ENCODE measurements around the gene TCL1B.

Gene TCL1B

DNA sequence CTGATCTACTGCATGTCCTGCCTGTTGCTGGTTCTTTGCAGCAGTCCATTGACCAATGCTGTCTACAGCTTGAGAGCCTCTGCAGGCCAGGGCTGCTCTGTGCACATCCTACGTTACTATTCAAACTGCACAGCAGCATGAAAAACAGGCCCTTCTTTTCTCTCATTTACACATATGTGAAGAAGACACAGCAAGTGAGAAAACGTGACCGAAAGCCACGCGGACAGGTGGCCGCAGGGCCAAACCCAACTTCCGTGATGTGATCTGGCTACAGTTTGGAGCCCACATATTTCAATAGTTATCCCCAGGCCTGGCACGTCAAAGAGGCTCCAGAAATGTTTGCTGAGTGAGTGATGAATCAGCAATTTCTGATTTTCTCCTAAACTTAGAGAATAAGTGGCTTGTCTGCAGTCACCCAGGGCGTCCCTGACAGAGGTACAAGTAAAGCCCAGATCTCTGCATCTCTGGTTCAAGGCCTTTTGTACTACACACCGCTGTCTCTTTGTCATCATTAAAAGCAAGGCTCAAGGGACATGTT is 17.9 kb upstream of the TCL1B start:
- no peak for DNase-seq

DNA sequence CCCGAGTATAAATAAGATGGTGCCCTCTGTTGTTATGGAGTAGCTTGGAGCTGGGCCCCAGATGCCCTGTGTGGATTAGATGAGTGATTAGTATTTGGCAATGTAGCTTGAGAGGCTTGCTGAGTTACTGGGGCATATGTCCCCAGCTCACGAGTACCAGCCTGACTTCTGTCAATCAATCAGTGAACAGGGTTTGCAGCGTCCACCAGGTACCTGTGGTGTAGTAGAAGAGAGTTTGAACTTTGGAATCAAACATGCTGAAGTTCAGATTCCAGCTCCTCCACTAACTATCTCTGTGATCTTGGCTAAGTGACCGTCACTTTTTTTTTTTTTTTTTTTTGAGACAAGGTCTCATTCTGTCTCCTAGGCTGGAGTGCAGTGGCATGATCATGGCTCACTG is 11.6 kb upstream of the TCL1B start:
- no peak for DNase-seq

DNA sequence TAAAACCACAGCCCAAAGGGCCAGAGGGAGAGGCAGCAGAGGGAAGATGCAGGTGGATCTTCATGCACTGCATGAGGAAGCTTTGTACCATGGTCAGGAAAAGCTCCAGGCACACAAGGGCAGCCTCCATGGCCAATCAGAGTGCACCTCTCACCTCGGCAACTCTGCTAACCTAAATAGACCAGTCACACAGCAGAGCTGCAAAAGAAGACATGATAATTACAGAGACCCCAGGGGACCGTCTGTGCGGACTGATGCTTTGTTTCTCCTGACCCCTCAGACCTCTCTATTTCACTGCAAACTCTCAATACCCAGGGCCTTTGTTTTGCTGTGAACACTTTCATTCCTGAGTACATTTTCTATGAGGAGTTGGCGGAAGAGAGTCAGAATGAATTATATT is 10.7 kb upstream of the TCL1B start:
- no peak for DNase-seq

DNA sequence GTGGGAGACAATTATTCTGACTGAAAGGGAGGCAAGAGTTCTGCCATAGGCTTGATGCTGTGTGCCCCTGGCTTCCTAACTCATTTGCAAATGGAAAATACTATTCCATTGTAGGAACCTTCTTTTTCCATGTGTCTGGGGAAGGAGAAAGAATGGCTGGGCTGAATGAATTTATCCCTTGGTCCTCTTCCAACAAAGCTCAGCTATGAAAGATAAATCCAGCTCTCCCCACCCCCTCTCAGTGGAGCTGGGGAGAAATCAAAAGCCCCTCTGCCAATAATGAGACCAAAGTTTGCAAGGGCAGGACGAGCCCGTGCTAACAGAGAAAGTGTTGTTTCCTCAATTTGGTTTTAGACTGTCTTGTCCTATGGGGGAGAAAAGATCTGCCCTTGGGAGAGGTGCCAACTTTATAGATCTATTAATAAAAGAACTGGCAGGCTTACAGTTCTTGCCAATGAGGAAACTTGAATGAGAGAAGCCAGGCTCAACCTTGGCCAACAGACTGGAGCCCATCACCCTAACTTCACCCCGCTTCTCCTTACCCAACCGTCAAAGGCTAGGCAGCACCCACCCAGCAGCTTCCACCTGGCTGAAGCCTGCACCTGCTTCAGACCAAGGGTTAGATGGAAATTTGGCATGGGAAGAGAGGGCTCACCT is 8.9 kb upstream of the TCL1B start:
- DNase-seq, result no peak

DNA sequence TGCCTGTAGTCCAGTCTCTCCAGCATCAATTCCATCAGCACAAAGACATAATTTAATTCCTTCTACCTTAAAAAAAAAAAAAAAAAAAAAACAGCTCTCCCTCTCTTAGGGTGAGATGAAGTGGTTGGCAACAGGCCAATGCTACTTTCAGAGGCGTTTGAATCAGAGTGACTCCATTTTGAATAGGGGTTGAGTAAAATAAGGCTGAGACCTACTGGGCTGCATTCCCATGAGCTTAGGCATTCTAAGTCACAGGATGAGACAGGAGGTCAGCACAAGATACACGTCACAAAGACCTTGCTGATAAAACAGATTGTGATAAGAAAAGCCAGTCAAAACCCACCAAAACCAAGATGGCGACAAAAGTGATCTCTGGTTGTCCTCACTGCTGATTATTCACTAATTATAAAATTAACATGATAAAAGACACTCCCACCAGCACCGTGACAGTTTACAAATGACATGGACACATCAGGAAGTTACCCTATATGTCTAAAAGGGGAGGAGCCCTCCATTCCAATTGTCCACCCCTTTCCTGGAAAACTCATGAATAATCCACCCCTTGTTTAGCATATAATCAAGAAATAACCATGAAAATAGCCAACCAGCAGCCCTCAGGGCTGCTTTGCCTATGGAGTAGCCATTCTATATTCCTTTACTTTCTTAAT is 6.9 kb upstream of the TCL1B start:
- peak; percentile 72 for DNase-seq

DNA sequence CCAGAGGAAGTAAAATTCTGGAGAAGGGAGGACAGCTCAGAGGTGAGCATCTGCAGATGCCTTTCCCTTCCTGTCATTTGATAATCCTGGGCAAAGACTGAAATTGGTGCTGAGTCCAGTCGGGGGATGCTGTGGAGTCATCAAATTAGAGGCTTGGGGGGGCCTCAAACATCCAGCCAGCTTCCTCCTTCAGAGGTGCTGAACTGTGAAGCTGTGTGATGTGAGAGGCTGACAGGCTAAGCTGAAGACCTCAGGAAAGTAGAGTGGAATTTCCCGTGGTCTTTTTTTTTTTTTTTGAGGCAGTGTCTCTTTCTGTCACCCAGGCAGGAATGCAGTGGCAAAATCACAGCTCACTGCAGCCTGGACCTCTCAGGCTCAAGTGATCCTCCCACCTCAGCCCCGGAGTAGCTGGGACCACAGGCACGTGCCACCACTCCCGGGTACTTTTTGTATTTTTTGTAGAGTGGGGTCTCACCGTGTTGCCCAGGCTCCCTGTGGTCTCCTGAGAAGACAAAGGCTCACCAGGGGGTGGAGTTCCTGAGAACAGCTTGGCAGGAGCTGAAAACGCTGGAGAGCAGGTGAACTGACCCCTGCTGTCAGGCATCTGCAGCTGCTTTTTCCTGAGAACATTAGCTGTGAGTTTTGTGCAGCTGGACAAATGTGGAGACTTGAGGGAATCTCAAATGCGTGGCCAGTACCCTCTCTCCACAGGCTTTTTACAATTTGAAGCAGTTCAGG is 6.1 kb upstream of the TCL1B start:
- peak; percentile 51 for DNase-seq

DNA sequence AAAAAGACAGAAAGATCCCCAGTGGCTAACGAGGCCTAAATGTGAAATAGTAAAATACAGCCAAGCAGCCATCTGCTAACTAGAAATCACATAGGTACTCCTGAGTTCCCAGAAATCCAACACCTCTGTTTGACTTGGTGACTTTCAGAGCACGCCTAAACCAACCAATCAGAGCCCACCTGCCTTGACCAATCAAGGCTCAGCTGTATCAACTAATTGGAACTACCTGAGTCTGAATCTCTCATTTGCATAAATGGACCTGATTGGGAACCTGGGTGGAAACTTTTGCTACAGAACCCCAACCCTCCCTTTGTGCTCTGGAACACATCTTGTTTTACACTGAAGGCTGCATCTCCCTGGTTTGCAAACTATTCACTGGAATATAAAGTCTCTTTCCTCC is 5.1 kb upstream of the TCL1B start:
- no peak for DNase-seq

DNA sequence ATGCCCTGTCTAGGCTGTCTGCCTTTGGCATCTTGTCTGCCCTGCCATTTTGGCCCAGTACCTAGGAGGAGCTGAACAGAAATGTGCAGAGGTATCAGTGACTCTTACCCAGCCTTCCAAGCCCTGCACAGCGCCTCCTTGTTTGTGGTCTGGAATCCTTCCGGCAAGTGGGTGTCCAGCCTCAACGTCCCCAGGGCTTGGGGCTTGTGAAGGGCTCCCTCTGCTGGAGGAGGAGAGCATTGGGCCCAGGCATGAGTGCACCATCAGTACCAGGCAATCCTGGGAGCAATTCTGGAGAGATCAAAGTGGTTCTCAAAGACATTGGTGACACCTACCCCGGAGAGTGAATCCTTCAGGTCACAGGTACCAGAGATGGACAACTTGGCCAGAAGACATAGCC is 2.4 kb upstream of the TCL1B start:
- no peak for DNase-seq

DNA sequence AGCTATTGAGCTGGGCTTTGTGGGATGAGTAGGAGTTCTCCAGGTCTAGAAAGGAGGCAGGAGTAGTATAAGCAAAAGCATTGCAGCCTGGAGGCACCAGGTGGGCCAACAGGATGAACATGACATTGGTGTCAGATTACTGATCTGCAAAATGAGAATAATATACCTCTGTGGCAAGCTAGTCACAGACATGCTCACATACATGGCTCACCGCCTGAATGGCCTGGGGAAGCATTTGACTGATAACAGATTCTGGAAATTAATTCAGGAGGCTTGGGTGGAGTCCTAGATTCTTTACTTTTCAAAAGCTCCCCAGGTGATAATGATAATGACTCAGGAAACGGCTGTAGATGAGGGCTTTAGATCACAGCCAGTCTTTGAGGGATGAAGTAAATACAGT is 709 bp downstream of the TCL1B start:
- no peak for DNase-seq

DNA sequence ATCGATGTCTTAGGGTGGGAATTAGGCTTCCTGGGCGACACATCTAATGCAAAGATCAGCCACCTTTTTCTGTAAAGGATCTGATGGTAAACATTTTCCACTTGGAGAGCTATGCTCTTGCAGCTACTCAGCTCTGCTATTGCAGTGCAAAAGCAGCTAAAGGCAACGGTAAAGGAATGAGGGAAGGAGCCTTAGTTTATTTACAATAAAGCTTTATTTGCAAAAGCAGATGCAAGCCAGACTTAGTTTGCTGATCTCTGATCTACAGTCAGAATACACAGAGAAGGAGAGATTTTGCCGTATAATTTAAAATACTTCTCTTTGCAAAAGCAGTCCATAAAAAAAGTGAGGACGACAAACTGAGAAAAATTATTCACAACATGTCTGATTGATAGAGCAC is 3.2 kb downstream of the TCL1B start:
- DNase-seq, result no peak

DNA sequence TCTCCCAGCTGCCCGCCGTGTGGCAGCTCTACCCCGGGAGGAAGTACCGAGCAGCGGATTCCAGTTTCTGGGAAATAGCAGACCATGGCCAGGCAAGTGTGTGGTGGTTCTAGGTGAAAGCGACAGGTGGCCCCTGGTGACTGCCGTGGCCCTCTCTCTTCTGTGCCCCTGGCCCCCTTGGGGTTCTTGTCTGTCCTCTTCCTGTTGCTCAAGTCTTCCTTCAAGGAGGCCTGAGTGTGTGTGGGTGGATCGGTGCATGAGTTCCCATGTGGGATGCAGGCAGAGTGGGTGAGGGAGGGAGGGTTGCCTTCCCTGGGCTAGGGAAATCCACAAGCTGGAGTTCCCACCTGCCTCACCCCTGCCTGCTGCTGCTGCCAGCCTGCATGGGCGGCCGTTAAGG is 4.6 kb downstream of the TCL1B start:
- no peak for DNase-seq

DNA sequence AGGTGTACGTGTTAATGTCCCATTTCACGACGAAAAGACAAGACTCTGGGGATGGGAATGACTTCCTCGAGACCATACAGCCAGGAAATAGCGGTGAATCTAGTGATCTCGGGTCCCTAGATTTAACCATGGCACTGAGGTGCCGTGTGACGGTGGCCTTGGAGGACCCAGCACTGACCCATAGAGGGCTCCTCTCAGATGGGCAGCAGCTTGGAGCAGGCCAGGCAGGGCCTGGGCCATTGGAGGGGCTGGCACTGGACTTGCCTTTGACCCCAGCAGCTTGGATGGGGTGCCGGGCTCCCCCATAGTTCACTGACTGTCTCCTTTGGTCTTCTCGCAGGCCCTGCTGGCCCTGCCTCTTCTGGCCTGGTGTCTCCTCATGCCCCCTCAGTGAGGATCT is 5.4 kb downstream of the TCL1B start:
- no peak for DNase-seq

DNA sequence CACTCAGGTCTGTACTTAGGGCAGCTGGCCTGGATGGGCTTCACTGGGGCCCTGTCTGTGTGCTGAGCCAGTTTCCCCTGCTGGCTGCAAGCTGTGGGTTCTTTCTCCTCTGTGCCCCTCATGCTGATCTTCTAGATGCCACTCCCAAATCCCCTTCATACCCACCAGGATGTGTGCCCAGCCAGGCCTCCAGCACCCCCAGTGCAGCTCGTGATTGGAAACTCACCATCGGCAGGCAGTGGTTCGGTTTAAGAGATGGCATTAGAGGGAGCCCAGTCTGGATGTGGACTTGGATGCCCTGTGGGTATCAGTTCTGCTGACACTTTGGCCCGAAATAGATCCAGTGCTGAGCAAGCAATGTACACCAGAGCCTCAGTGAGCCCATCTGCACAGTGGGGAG is 5.9 kb downstream of the TCL1B start:
- DNase-seq, result no peak

DNA sequence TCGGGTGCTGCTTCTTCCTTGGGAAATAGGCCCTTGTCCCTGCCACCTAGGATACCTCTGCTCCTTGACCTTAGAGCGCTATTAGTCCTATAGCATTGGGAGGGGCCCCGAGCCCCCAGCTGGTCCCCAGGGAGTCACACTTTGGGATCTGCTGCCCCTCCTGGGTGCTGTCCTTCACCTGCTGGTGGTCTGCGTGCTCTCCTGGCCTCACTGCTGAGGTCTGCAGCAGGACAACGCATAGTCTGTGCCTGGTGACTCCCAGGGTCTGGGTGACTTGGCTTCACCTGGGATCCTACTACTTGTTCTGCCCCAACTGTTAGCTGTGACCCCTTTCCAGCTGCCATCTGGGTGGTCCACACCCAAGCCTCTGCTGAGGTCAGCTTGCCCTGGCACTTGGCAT is 8.8 kb downstream of the TCL1B start:
- DNase-seq, result no peak

DNA sequence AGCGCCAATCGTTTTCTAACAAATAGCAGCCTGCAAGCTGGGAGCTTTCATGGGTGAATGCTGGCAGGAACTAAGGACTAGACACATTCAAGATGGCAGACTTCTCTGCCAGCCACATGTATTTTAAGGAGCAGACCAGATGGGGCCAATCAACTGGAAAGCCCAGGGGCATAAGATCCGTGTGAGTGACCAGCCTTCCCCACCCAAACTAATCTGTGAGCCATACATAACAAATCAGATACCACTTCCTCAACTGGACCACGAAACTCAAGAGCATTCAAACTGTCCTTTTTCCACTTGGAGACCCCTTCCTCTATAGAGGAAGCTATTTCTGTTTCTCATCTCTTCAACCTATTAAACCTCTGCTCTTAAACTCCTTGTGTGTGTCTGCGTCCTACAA is 9.7 kb downstream of the TCL1B start:
- no peak for DNase-seq

DNA sequence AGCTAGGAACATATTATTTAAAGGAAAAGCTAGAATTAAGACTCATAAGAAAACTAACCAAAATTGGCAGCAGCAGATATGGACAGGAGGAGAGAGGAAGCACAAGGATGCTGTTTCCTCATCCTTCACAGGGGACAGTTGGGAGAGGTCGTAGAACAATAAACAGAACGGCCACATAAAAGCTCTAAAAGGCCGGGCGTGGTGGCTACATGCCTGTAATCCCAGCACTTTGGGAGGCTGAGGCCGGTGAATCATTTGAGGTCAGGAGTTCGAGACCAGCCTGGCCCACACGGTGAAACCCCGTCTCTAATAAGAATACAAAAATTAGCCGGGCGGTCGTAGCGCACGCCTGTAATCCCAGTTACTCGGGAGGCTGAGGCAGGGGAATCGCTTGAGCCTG is 10.5 kb downstream of the TCL1B start:
- no peak for DNase-seq

DNA sequence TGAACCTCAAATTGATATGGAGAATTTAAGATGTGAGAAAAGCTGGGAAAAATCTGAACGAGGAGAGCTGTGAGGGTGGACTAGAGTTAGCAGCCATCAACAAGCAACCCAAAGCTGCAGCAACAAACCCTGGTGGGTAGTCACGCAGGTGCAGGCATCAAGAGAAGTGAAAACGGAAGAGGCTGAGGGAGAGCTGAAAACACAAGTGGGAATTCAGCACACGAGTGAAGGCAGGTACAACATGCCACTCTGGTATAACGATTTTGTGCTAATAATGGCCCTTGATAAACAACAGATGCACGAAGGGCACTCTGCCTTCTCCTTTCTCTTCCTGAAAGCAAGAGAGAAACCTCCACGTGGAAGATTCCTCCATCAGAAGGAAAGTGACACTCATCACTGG is 11.5 kb downstream of the TCL1B start:
- DNase-seq, result peak; percentile 23

DNA sequence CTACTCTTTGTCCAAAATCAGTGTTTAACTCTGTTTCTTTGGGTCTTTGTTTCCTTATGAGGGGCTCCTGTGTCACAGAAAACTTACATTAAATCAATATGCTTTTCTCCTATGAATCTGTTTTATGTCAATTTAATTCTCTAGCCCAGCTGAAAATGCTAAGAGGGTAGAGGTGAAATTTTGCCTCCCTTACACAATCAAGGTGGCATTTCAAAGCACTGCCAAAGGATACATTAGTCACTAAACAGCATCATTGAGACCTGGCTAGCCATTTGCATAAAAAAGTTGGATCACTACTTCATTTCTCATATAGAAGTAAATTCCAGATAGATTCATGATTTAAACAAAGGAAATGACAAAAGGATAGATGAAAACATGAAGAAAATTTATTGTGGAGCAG is 12.1 kb downstream of the TCL1B start:
- DNase-seq, result no peak

DNA sequence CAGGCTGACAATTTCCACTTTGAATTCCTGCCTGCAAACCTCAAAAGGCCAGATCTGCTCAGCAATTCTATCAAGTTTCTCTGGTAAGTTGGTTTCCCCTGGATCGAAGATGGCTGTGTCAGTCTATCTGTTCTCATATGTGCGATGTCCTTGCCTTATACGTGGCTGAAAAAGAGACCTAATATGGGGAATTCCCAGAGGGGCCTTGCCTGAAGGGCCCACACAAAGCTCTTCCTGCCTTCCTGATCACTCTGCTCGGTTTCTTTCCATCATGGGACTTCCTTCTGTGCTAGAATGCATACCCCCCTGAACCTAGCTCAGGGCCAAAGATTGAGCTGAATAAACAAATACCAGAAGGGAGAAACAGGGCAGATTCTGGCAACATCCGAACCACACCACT is 13.2 kb downstream of the TCL1B start:
- no peak for DNase-seq

DNA sequence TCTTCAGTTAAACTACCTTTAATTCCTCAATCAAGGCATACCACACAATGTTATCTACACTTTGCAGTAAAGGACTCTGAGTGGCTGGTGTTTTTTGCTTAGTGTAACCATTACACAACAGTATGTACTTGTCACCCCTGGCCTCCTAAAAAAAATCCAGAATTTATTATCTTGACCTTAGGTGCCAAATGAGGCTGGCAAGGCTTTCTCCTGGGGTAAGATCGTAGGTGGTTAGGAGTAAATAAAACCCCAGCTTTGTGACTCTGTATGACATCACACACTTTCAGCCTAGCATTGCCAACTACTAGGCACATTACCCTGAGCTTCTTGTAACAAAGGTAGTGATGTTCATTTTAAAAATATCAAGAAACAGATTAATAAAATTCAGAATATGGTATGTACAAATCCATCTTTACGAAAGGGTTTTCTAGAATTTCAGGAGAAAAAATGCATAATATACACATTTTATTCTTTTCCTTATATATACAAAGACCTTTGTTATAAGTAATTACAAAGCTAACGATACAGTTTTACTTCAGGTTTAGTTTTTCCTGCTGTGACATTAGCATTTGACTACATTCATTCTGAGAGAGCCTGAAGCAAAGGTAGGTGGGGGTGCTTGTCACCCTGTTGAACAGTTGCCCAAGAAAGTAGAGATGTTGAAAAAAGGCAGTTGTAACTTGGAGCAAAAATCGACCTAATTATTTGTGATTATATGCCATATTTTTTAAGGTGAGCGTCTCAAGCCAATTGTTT is 14.2 kb downstream of the TCL1B start:
- no peak for DNase-seq

DNA sequence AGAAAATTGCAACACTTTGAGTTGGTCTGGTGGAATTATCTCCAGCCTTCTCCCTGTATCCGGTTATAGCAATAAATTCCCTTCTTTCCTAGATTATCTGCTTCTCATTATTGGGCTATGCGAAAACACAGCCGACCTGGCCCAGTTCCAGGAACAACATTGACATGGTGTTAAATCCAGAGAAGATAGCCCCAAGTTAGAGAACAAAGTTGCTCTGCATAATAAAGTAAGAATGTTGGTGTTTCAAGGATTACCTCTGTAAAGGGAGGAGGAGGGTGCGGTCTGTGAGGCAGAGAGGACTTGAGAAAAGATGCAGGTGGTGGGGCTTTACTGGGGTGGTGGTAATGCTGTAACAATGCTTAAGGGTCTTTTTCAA is 15.6 kb downstream of the TCL1B start:
- no peak for DNase-seq

DNA sequence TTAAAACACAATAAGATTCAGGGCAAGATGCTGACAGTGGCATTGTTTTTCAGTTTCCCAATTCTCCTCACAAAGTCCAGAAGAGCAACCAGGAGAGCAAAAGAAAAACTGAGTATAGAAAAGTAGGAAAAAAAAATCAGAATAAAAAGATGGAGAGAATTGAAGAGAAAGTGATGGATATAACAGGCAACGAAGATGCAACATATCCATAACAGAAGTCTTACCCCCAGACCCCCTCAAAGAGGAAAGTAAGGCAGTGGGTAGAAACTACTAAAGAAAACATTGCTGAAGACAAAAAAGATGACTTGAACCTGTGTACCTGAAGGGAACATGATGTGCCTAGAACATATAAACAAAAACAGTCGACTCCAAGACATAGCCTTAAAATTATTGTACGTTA is 17.1 kb downstream of the TCL1B start:
- no peak for DNase-seq

DNA sequence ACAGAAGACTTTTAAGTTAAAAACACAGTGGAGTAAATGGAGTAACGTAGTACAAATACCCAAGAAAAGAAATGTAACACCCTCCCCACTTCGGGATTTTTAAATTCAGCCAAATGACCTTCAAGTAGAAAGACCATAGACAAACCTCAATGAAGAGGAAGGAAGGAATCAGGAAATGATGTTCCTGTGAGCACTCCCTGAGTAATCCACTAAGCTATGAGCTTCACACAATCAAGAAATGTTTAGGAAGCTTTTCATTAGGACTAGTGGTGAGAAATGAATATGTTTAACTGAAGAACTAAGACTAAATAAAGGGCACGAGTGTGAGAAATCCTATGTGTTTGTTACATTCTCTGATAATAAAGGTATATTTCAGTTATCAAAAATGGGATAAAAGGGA is 17.6 kb downstream of the TCL1B start:
- DNase-seq, result no peak

DNA sequence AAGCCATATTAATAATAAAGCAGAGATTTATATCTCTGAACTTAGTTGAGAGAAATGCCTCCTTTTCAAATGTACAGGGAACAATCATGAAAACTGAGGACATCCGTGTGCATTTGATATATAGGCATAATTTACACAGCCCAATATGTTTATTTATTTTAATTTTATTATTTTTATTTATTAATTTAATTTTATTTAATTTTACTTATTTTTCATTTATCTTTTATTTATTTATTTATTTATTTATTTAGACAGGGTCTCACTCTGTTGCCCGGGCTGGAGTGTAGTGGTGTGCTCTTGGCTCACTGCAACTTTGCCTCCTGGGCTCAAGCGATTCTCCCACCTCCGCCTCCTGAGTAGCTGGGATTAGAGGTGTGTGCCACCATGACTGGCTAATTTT is 19.3 kb downstream of the TCL1B start:
- DNase-seq, result no peak

Measured in DMS79 treated with DMSO at 0.1 percent for 48 hours (cell line).